Mucosa of stomach (tissue), 1 donor: ENCODE results near the gene TEDC1.

Experiments used
- H3K27me3 ChIP-seq: one replicate; pipeline ENCODE4 v1.7.0; 2013; ENCODE audit warnings: mild to moderate bottlenecking, low read length; ENCODE audit not compliant: control insufficient read depth, insufficient read depth
- H3K36me3 ChIP-seq: one replicate; pipeline ENCODE4 v1.7.0; 2013; ENCODE audit warnings: low read length; ENCODE audit not compliant: control insufficient read depth, insufficient read depth
- H3K4me1 ChIP-seq: one replicate; pipeline ENCODE4 v1.7.0; 2013; ENCODE audit warnings: mild to moderate bottlenecking, low read length; ENCODE audit not compliant: control insufficient read depth, insufficient read depth
- H3K4me3 ChIP-seq: one replicate; pipeline ENCODE4 v1.7.0; 2013; ENCODE audit warnings: low read length
- H3K9ac ChIP-seq: one replicate; pipeline ENCODE4 v1.7.0; 2013; ENCODE audit warnings: mild to moderate bottlenecking, low read length, moderate library complexity
- H3K9me3 ChIP-seq: one replicate; pipeline ENCODE4 v1.7.0; 2013; ENCODE audit warnings: mild to moderate bottlenecking, low read length, moderate library complexity; ENCODE audit not compliant: control insufficient read depth
- donor health status: Pancreatic carcinoma.

Gene TEDC1

GRCh38 chr14:105494606-105494929 lies 3.5 kb downstream of the TEDC1 start:
- H3K9me3 ChIP-seq, result no peaks in the 10 kb centered on the region
- H3K4me3 ChIP-seq, result no peak overlapping the region
- no peaks in the 10 kb centered on the region for H3K36me3 ChIP-seq
- no peaks in the 10 kb centered on the region for H3K27me3 ChIP-seq
- H3K9ac ChIP-seq, result no peak overlapping the region
- H3K4me1 ChIP-seq, result peaks cover 8% of the 10 kb centered on the region

DNA sequence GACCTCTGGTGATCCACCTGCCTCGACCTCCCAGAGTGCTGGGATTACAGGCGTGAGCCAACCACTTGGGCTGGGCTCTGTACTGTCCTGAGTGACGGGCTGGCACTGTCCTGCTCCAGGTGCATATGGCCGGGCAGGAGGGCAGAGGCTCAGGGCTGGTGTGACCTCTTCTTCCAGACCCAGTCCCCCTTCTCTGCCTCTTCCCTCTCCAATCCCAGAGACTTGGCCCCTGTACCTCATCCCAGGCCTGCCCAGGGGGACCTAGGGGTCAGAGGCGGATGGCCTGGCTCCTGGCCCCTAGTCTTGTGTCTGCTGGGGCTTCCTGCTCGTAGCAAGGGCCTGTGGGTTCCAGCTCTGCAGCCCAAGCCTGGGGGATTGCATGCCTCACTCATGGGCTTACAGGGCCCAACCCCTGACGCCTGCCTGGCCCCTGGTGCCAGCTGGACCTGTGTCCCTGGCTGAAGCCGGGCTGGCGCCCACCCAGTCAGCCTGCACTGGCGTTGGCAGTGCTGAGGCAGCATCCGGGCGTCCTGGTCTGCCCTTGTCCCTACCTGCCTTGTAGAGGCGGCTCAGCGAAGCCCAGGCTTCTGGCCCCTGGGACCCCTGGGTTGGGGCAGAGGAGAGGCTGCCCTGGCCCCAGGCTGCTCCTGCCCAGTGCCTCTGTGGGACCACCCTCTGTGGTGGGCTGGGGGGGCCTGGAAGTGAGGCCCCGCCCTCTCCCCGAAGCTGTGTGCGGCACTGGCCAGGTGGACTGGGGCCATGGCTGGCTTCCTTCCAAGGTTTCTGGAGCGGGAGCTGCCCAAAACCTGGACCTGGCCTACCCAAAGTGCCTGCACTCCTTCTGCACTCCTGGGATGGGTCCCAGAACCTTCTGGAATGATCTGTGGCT lies 4.3 kb downstream of the TEDC1 start:
- no peaks in the 10 kb centered on the region for H3K9me3 ChIP-seq
- no peaks in the 10 kb centered on the region for H3K36me3 ChIP-seq
- H3K4me3 ChIP-seq, result no peak overlapping the region
- H3K9ac ChIP-seq, result no peak overlapping the region
- H3K4me1 ChIP-seq, result peaks cover 5% of the 10 kb centered on the region
- no peaks in the 10 kb centered on the region for H3K27me3 ChIP-seq

DNA sequence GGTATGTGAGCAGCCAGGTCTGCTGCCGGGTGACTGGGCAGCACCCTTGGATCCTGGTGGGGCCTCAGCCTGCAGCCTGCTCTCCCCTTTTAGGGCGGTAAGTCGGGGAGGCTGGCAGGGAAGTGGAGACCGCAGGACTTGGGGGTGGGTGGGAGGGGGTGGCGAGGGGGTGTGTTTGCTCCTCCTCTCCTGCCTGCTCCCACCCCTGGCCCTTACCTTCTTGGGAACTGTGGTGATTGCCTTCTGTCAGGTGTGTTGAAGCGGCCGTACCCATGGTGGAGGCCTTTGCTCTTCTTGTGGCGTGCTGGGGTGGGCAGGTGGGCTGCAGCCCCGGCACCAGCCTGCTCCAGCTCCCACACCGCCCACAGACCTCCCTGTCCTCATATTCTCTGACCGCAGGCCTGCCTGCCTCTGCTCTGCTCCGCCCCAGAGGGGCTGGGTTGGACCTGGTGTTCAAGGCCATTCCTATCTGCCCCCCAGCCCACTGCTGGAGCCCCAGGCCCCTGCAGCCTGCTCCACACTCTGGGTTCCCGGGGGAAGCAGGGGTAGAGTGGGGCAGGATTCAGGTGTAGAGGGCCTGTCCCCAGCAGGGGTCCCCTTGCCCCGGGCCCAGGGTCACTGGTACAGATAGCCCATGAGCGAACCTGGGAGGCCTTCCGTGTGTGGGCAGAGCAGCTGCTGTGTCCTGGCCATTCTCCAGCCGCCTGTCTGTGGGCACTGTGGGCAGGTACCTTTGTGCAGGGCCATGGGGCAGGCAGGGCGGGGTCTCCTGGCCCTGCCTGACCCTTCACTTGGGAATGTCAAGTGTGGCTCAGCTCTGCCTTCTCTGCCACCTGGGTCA lies 5.2 kb downstream of the TEDC1 start:
- no peaks in the 10 kb centered on the region for H3K9me3 ChIP-seq
- H3K9ac ChIP-seq, result no peak overlapping the region
- H3K36me3 ChIP-seq, result no peaks in the 10 kb centered on the region
- no peaks in the 10 kb centered on the region for H3K27me3 ChIP-seq
- H3K4me1 ChIP-seq, result peaks cover 5% of the 10 kb centered on the region
- no peak overlapping the region for H3K4me3 ChIP-seq

DNA sequence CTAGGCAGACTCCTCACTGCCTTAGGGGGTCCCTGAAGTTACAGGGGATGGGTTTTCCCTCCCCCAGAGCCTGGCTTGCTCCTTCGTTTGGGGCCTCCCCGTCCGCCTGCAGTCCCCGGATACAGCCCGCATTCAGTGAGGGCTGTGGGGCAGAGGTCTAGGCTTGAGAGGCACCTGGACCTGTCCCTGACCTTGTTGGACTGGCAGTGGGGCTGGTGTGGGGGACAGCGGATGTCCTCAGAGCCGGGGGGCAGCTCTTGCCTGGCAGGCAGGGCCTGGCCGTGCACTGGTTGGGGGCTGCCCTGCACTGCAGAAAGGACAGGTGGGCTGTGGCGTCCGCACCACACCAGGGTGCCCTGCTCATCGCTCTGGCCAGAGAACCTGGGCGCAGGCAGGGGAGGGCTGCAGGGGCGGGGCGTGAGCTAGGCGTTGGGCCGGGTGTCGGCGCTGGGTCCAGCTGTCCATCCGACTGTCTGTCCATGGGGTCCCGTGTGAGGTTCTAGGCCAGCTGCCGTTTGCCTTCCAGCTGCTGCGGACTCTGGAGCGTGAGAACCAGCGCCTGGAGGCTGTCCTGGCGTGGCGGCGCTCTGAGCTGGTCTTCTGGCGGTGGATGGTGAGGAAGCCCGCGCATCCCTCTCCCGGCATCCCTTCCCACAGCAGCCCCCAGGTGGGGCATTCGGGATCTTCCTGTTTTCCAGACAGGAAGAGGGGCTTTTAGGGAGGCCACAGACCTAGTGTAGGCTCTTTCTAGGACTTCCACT lies 6.0 kb downstream of the TEDC1 start:
- H3K27me3 ChIP-seq, result no peaks in the 10 kb centered on the region
- peaks cover under 1% of the 10 kb centered on the region for H3K4me1 ChIP-seq
- no peak overlapping the region for H3K9ac ChIP-seq
- no peaks in the 10 kb centered on the region for H3K9me3 ChIP-seq
- H3K4me3 ChIP-seq, result no peak overlapping the region
- no peaks in the 10 kb centered on the region for H3K36me3 ChIP-seq

GRCh38 chr14:105497671-105498429 lies 6.8 kb downstream of the TEDC1 start:
- H3K4me3 ChIP-seq, result no peak overlapping the region
- no peaks in the 10 kb centered on the region for H3K27me3 ChIP-seq
- H3K36me3 ChIP-seq, result no peaks in the 10 kb centered on the region
- no peak overlapping the region for H3K9ac ChIP-seq
- H3K9me3 ChIP-seq, result no peaks in the 10 kb centered on the region
- no peaks in the 10 kb centered on the region for H3K4me1 ChIP-seq

- H3K9ac ChIP-seq, result no peak overlapping the region
- no peaks in the 10 kb centered on the region for H3K4me1 ChIP-seq
- no peak overlapping the region for H3K4me3 ChIP-seq
- H3K36me3 ChIP-seq, result no peaks in the 10 kb centered on the region
- H3K27me3 ChIP-seq, result no peaks in the 10 kb centered on the region
- no peaks in the 10 kb centered on the region for H3K9me3 ChIP-seq
Measured at GRCh38 chr14:105498430-105499255, 7.6 kb downstream of the TEDC1 start.

DNA sequence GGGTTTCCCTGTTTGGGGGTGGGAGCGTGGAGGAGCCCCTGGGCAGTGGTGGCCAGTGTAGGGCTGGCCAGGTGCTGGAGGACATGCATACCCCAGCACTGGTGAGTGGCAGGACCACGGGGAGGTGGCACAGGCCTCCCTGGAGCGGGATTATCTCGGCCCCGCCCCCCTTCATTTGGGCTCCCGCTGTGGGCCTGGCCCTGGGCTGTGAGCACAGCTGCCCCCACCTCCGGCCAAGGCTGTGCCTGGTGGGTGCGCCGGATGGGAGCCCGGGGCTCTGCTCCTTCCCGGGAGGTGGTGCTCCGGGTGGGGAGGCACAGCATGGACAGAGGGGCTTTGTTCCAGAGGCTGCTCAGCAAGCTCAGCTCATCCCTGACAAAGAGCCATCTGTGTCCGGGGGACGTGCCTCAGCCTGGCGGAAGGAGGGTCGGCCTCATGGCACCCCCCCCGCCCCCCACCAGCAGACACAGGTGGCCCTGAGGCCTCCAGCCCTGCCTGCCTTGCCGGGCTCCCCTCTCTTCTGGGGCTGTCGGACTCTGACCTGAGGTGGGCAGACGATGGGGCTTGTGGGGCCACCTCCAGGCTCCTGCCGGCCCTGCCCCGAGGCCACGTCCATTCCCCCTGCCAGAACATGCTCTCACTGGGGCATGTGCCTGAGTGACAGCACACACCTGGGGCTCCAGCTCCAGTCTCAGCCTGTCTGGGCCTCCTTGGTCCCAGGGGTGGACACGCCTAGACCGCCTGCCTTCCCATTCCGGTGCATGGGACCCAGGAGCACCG lies 8.4 kb downstream of the TEDC1 start:
- Histone ChIP-seq H3K36me3 (no peaks in the 10 kb centered on the region), H3K4me3 (no peak overlapping the region), H3K27me3 (no peaks in the 10 kb centered on the region), H3K9ac (no peak overlapping the region), H3K4me1 (no peaks in the 10 kb centered on the region), H3K9me3 (no peaks in the 10 kb centered on the region)

- H3K9ac ChIP-seq, result no peak overlapping the region
Measured at GRCh38 chr14:105500036-105500725, 9.1 kb downstream of the TEDC1 start.

DNA sequence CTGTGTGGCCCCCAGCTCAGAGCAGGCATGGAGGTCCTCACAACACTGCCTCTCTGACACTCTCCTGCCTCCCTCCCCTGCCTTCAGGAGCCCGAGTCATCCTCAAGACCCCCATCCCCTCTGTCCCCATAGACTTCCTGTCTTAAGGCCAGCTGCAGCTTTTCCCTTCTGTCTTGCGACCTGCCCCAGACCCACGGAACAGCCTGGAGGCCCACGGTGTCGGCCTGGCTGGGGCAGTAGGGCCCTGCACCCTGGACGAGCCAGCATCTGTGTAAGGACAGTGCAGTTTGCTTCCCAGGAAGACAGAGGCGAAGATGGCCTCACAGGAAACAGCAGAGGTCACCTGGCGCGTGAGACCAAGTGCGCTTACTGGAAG lies 9.7 kb downstream of the TEDC1 start:
- Histone ChIP-seq H3K4me1 (no peaks in the 10 kb centered on the region), H3K27me3 (no peaks in the 10 kb centered on the region), H3K9ac (no peak overlapping the region), H3K9me3 (no peaks in the 10 kb centered on the region), H3K4me3 (no peak overlapping the region), H3K36me3 (no peaks in the 10 kb centered on the region)

More at GRCh38 chr14:105500036-105500725, 9.1 kb downstream of the TEDC1 start:
- H3K36me3 ChIP-seq, result no peaks in the 10 kb centered on the region
- H3K9me3 ChIP-seq, result no peaks in the 10 kb centered on the region
- no peak overlapping the region for H3K4me3 ChIP-seq
- no peaks in the 10 kb centered on the region for H3K27me3 ChIP-seq
- H3K4me1 ChIP-seq, result no peaks in the 10 kb centered on the region
